ENCODE results near the gene GORASP2.

DNA sequence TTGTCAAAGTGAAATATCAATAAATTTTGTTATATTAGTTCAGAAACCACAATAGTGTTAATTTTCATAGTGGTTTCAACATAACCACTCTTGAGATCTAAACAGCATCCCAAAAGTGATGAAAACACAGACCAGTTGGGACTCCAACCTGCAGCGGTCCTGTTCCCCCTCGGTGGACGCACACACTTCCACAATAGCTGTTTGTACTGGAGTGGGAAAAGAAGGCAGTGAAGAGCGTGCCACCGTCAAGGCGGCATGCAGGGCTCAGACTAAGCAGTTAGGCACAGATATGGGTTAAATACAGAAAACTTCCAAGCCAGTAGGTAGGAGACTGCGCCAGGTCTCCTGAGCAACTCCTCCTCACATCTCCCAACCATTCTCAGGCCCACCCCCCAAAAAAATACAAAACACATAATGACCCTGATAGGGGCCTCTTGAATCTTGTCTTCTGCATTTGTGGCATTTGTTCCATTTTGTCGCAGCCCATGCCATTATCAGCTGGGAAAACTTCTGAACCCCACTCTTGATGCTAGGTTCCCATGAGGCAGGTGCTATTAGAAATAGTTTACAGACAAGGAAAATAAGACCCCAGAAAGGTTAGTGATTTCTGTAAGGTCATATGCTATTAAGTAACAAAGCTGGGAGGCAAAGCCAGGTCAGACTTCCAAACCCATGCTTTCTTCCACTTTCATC is 57.7 kb downstream of the GORASP2 start:
- TF ChIP-seq ZNF274 (IDR thresholded peaks at IDR 0.05; ENCODE audit: low read depth, low read length) (no peak), YY1 (IDR thresholded peaks at IDR 0.05; ENCODE audit: insufficient read depth, insufficient read length) (no peak)

Measured in NT2/D1 (cell line).